Measurements from ENCODE around the gene ATL2. TPM values are rescaled to one million over a fixed set of nuclear protein-coding genes. Genes with fewer than 3 reads are reported as not detected.
"Not testable (repeated sequence)": the region's sequence is repeated elsewhere in the genome, so short reads cannot be mapped to it uniquely, and the experiment has no call there.

The ATL2 gene
- total RNA-seq, 1 donor from 2014 or later, result 43.2 TPM

DNA sequence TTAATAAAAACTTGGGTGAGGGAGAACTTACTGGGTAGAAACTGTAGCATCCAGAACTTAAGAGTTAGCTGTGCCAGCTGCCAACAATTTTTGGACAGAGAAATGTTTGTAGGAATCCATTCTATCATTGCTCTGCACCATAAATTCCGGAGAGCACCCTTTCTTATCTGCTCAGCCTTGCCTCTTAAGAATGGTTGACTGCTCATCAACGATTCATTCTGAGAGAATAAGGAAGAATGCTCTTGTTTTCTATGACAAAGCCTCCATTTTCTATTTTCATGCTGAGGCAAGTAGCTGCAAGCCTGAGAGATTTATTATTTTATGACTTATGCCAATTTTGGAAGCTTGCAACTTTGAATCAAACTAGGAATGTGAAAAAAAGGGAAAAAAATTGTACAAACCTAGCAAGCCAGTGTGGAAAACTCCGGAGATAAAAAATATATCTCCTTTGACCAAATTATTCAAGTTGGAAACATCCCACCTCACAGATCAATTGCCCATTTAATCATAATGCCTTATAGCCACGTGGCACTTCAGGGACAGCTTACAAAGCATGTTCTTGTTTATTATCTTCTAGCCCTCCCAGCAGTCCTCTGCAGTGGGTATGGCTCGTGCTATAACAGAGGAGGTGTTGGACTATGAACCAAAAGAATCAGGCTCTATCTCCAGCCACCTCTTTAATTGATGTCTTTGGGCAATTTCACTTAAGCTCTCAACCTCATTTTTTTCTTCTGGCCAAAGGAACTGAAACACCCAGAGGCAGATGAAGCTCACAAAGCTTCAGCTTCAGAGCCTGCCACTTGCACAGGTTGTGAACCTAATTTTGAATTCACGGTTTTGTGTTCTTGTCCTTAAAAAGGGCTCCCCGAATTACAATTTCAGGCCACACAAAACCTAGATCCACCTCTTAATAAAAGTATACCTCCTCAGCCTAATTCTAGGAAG, 40.9 kb upstream of the ATL2 start:
- ChIA-PET POLR2A (no interaction called here), CTCF (no interaction called here)
- no peak for ATAC-seq (ENCODE audit: low read depth)
- TF ChIP-seq, protein P1, sequence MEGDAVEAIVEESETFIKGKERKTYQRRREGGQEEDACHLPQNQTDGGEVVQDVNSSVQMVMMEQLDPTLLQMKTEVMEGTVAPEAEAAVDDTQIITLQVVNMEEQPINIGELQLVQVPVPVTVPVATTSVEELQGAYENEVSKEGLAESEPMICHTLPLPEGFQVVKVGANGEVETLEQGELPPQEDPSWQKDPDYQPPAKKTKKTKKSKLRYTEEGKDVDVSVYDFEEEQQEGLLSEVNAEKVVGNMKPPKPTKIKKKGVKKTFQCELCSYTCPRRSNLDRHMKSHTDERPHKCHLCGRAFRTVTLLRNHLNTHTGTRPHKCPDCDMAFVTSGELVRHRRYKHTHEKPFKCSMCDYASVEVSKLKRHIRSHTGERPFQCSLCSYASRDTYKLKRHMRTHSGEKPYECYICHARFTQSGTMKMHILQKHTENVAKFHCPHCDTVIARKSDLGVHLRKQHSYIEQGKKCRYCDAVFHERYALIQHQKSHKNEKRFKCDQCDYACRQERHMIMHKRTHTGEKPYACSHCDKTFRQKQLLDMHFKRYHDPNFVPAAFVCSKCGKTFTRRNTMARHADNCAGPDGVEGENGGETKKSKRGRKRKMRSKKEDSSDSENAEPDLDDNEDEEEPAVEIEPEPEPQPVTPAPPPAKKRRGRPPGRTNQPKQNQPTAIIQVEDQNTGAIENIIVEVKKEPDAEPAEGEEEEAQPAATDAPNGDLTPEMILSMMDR (IDR thresholded peaks at IDR 0.05), result no peak
- intact Hi-C loops (cut with micrococcal nuclease), result no loop called here
- H3K27ac Mint-ChIP-seq, result no peak overlapping the region
- peaks cover 5% of the 10 kb centered on the region for H3K27me3 Mint-ChIP-seq
- H3K9me3 Mint-ChIP-seq, result no peaks in the 10 kb centered on the region
- no peaks in the 10 kb centered on the region for H3K36me3 Mint-ChIP-seq (ENCODE audit: low read depth)
- no peak overlapping the region for H3K4me3 Mint-ChIP-seq
- no peaks in the 10 kb centered on the region for H3K4me1 Mint-ChIP-seq
- DNase-seq, result no peak

DNA sequence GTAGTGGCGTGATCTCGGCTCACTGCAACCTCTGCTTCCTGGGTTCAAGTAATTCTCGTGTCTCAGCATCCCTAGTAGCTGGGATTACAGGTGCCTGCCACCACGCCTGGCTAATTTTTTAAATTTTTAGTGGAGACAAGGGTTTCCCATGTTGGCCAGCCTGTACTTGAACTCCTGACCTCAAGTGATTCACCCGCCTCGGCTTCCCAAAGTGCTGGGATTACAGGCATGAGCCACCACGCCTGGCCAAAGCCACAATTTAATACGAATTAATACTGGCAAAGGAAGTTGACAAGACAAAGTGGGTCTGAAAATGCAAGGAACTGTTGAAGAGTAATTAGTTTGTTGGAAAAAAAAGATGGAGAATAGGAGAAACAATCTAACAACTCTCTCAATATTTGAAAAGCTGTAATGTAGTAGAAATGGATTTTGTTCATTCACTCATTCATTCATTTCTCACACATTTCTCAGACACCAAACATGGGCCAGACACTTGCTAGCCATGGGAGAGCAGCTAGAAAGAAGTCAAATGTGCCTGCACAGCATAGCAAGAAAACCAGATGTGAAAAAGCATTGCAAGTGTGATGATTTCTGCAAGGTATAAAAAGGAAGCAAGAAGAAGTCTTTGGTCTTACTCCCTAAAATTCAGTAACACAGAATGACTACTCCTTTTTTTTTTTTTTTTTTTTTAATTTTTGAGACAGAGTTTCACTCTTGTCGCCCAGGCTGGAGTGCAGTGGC, 39.4 kb upstream of the ATL2 start:
- no peak for DNase-seq
- no peak overlapping the region for H3K27ac Mint-ChIP-seq
- H3K4me3 Mint-ChIP-seq, result no peak overlapping the region
- ATAC-seq (ENCODE audit: low read depth), result no peak
- H3K27me3 Mint-ChIP-seq, result peaks cover 5% of the 10 kb centered on the region
- peaks cover 6% of the 10 kb centered on the region for H3K9me3 Mint-ChIP-seq
- H3K36me3 Mint-ChIP-seq (ENCODE audit: low read depth), result no peaks in the 10 kb centered on the region
- H3K4me1 Mint-ChIP-seq, result no peaks in the 10 kb centered on the region
- ChIA-PET CTCF (no interaction called here), POLR2A (no interaction called here)
- intact Hi-C loops (cut with micrococcal nuclease), result no loop called here
- TF ChIP-seq, protein P1 (IDR thresholded peaks at IDR 0.05), result no peak

DNA sequence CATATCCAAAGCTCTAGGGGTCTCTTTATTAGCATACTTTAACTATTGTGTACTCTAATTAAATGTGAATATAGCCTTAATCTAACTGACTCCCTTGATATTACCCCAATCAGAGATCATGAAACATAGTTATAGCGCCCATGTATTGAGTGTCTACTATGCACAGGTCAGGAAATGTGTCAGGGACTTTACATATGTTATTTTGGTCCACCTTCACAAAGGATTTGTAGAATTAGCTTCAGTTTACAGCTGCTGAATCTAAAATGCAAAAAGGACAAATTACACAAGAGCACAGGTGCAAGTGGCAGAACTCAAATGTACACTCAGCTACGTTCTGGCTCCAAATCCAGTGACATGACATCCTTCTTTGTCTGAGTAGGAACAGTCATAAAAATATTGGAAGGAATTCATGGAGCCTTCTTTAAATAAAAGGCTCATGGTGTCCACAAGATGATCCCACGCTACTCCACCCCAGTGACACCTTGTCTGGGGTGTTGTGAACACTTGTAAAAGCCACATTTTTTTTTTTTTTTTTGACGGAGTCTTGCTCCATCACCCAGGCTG, 38.7 kb upstream of the ATL2 start:
- CTCF ChIA-PET, result no interaction called here
- Mint-ChIP-seq H3K4me1 (no peaks in the 10 kb centered on the region), H3K27ac (no peak overlapping the region), H3K4me3 (no peak overlapping the region), H3K9me3 (peaks cover 6% of the 10 kb centered on the region), H3K27me3 (peaks cover 5% of the 10 kb centered on the region), H3K36me3 (ENCODE audit: low read depth) (no peaks in the 10 kb centered on the region)
- TF ChIP-seq, protein P1 (IDR thresholded peaks at IDR 0.05), result no peak
- POLR2A ChIA-PET, result no interaction called here
- ATAC-seq (ENCODE audit: low read depth) (no peak), DNase-seq (no peak)
- intact Hi-C loops (cut with micrococcal nuclease), result no loop called here

DNA sequence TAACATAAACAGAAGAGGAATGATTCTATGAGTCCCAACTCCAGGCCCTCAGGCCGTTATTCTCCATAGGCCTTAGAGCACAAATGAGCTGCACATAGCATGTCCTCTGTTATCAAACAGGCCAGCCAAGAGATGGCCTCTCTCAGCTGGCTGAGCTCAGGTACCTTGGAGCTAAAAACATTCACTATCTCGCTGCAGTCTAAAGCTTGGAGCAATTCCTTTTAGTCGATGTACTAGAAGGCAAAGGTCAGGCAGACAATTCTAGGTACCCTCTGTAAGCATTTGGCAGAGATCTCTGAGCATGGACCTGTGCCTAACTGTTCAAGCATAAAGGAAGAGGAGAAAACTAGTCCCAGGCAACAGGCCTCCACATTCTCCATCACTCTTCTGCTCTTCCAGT, 38.0 kb upstream of the ATL2 start:
- Mint-ChIP-seq H3K27me3 (peaks cover 5% of the 10 kb centered on the region), H3K9me3 (peaks cover 6% of the 10 kb centered on the region), H3K27ac (no peak overlapping the region), H3K4me1 (peaks cover 2% of the 10 kb centered on the region), H3K36me3 (ENCODE audit: low read depth) (no peaks in the 10 kb centered on the region), H3K4me3 (no peak overlapping the region)
- intact Hi-C loops (cut with micrococcal nuclease), result no loop called here
- TF ChIP-seq, protein P1 (IDR thresholded peaks at IDR 0.05), result no peak
- POLR2A ChIA-PET, result no interaction called here
- CTCF ChIA-PET, result no interaction called here
- ATAC-seq (ENCODE audit: low read depth), result no peak
- no peak for DNase-seq

DNA sequence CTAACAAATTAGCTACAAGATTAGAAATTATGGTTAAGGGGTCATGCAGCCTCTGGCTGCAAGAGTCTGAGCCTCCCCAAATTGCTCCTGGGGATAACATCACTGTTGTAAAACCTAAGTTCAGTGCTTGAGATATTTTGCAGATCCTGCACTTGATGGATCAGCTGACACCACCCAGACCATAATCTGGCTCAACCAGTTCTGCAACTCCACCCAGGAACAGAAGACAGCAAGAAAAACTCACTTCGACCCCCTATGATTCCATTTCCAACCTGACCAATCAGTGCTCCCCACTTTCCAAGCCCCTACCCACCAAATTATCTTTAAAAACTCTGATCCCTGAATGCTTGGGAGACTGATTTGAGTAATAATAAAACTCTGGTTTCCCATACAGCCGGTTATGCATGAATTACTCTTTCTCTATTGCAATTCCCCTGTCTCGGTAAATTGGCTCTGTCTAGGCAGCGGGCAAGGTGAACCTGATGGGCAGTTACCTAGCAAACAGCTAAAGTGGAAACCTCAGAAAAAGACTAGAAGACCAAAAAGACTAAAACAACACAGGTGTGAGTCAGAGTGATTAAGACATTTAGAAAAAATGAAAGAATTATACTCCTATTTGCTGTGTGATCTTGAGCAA, 35.3 kb upstream of the ATL2 start:
- intact Hi-C loops (cut with micrococcal nuclease); H3K36me3 Mint-ChIP-seq (ENCODE audit: low read depth); POLR2A ChIA-PET; CTCF ChIA-PET; H3K27me3 Mint-ChIP-seq; H3K4me3 Mint-ChIP-seq; H3K9me3 Mint-ChIP-seq; H3K27ac Mint-ChIP-seq; ATAC-seq (ENCODE audit: low read depth); DNase-seq: not testable (repeated sequence)
- H3K4me1 Mint-ChIP-seq, result peaks cover 22% of the 10 kb centered on the region
